MM.1S (cell line): Measurements from ENCODE around the gene DIP2C.
"Not testable (repeated sequence)": the region's sequence is repeated elsewhere in the genome, so short reads cannot be mapped to it uniquely, and the experiment has no call there.

Experiments
- DNase-seq: peaks from one replicate; pipeline ENCODE4 v3.0.0-alpha.2; 2015
- H2AFZ ChIP-seq: fragments of 300-600 bp; sonication (generic); 2 replicates; pipeline ENCODE4 v1.6.0; 2016; ENCODE audit warnings: antibody characterized with exemption, low read length
- H3F3A ChIP-seq: fragments of 300-600 bp; sonication (generic); 2 replicates; pipeline ENCODE4 v1.6.1; 2016; ENCODE audit warnings: mild to moderate bottlenecking, antibody characterized with exemption, low read length, moderate library complexity, mixed read lengths; ENCODE audit not compliant: insufficient read depth
- H3K27ac ChIP-seq: fragments of 300-600 bp; sonication (generic); 2 replicates; pipeline ENCODE4 v1.5.1; 2016; ENCODE audit warnings: mild to moderate bottlenecking, low read length
- H3K27me3 ChIP-seq: fragments of 300-600 bp; sonication (generic); replicated peaks from 2 replicates; pipeline ENCODE4 v1.6.0; 2016; ENCODE audit warnings: low read length; ENCODE audit not compliant: insufficient read depth
- H3K36me3 ChIP-seq: fragments of 300-600 bp; sonication (generic); replicated peaks from 2 replicates; pipeline ENCODE4 v1.6.1; 2016; ENCODE audit warnings: mild to moderate bottlenecking, low read length, mixed read lengths; ENCODE audit not compliant: insufficient read depth
- H3K4me1 ChIP-seq: fragments of 300-600 bp; sonication (generic); 2 replicates; pipeline ENCODE4 v1.6.1; 2016; ENCODE audit warnings: low read length, mixed read lengths
- H3K4me2 ChIP-seq: fragments of 300-600 bp; sonication (generic); 2 replicates; pipeline ENCODE4 v1.6.0; 2016; ENCODE audit warnings: low read depth, low read length
- H3K4me3 ChIP-seq: fragments of 300-600 bp; sonication (generic); 2 replicates; pipeline ENCODE4 v1.5.1; 2016; ENCODE audit warnings: low read length, mixed read lengths
- H3K79me2 ChIP-seq: fragments of 300-600 bp; sonication (generic); 2 replicates; pipeline ENCODE4 v1.6.1; 2016; ENCODE audit warnings: mixed run types, low read length, mixed read lengths
- H3K9ac ChIP-seq: fragments of 300-600 bp; sonication (generic); 2 replicates; pipeline ENCODE4 v1.6.1; 2016; ENCODE audit warnings: low read length, mixed read lengths
- H3K9me2 ChIP-seq: fragments of 300-600 bp; sonication (generic); replicated peaks from 2 replicates; pipeline ENCODE4 v1.6.1; 2016; ENCODE audit warnings: mild to moderate bottlenecking, low read length, mixed read lengths; ENCODE audit not compliant: insufficient read depth
- H3K9me3 ChIP-seq: fragments of 300-600 bp; sonication (generic); replicated peaks from 2 replicates; pipeline ENCODE4 v1.6.1; 2016; ENCODE audit warnings: mild to moderate bottlenecking, low read length, mixed read lengths; ENCODE audit not compliant: insufficient read depth
- H4K20me1 ChIP-seq: fragments of 300-600 bp; sonication (generic); 2 replicates; pipeline ENCODE4 v1.6.1; 2016; ENCODE audit warnings: mild to moderate bottlenecking, low read length, moderate library complexity, mixed read lengths; ENCODE audit not compliant: insufficient read depth
- EZH2 ChIP-seq: fragments of 300-600 bp; sonication (generic); optimal IDR thresholded peaks from 2 replicates; pipeline ENCODE3; 2017; ENCODE audit warnings: low read depth, mild to moderate bottlenecking, antibody characterized with exemption, low read length, mixed read lengths
- EZH2phosphoT487 ChIP-seq: fragments of 300-600 bp; sonication (generic); IDR thresholded peaks from 2 replicates; pipeline ENCODE4 v1.6.1; 2018; ENCODE audit warnings: antibody characterized with exemption, low read length
- TF ChIP-seq, protein P1 (sequence below): fragments of 300-600 bp; sonication (generic); IDR thresholded peaks from 2 replicates; pipeline ENCODE4 v1.5.1; 2016; ENCODE audit warnings: antibody characterized with exemption, low read length, mixed read lengths

DIP2C gene

DNA sequence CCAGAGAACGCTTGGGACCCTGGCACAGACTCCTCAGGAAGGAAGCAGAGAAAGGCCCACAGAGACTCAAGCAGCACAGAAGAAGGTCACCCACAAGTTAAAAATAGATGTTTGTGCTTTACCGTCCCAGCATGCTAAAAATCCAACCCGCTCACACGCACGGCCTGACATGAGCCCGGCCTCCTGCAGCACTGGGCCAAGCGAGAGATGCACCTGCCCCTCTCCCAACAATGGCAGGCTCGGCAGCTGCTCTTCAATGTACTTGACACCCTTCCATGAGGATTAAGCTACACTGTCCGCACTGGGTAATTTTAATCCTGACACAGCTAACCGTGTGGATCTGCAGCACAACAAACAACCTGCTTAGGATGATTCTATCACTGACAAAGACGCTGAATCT is 9.3 kb downstream of the DIP2C start:
- H3K4me1 ChIP-seq = no peaks in the 10 kb centered on the region
- H3K9me2 ChIP-seq = no peaks in the 10 kb centered on the region
- TF ChIP-seq EZH2phosphoT487 = no peak
- TF ChIP-seq EZH2 = no peak
- TF ChIP-seq, protein P1, sequence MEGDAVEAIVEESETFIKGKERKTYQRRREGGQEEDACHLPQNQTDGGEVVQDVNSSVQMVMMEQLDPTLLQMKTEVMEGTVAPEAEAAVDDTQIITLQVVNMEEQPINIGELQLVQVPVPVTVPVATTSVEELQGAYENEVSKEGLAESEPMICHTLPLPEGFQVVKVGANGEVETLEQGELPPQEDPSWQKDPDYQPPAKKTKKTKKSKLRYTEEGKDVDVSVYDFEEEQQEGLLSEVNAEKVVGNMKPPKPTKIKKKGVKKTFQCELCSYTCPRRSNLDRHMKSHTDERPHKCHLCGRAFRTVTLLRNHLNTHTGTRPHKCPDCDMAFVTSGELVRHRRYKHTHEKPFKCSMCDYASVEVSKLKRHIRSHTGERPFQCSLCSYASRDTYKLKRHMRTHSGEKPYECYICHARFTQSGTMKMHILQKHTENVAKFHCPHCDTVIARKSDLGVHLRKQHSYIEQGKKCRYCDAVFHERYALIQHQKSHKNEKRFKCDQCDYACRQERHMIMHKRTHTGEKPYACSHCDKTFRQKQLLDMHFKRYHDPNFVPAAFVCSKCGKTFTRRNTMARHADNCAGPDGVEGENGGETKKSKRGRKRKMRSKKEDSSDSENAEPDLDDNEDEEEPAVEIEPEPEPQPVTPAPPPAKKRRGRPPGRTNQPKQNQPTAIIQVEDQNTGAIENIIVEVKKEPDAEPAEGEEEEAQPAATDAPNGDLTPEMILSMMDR = no peak
- DNase-seq = peak; percentile 25
- no peaks in the 10 kb centered on the region for H3K36me3 ChIP-seq
- no peak overlapping the region for H3K9ac ChIP-seq
- H2AFZ ChIP-seq = no peak overlapping the region
- H4K20me1 ChIP-seq = no peaks in the 10 kb centered on the region
- H3K79me2 ChIP-seq = no peaks in the 10 kb centered on the region
- 0 out of 2 replicates have a peak overlapping the region, but pooled peaks have one; percentile 5 for H3K4me2 ChIP-seq
- H3F3A ChIP-seq = no peaks in the 10 kb centered on the region
- no peaks in the 10 kb centered on the region for H3K27me3 ChIP-seq
- peak overlapping the region; percentile 25; the same call in 1 of the 2 replicates for H3K27ac ChIP-seq
- no peak overlapping the region for H3K4me3 ChIP-seq
- H3K9me3 ChIP-seq = no peaks in the 10 kb centered on the region

DNA sequence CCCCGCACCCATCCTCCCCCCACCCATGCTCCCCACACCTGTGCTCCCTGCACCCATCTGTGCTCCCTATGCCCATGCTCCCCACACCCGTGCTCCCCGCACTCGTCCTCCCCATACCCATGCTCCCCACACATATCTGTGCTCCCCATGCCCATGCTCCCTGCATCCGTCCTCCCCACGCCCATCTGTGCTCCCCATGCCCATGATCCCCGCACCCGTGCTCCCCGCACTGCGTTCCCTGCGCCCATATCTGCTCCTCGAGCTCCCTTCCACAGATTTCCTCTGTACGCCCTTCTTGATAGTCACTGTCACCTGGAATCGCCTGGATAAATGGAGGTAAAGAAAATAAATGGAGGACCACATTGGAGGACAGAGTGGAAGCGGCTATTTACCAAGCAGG is 9.9 kb downstream of the DIP2C start:
- no peaks in the 10 kb centered on the region for H3K79me2 ChIP-seq
- H3F3A ChIP-seq = no peaks in the 10 kb centered on the region
- H3K4me2 ChIP-seq = no peak overlapping the region
- H3K27me3 ChIP-seq = no peaks in the 10 kb centered on the region
- H3K9ac ChIP-seq = no peak overlapping the region
- H3K4me3 ChIP-seq = no peak overlapping the region
- H3K27ac ChIP-seq = peak overlapping the region; percentile 25; the same call in 1 of the 2 replicates
- no peaks in the 10 kb centered on the region for H3K4me1 ChIP-seq
- no peaks in the 10 kb centered on the region for H3K9me3 ChIP-seq
- H3K9me2 ChIP-seq = no peaks in the 10 kb centered on the region
- H2AFZ ChIP-seq = no peak overlapping the region
- no peaks in the 10 kb centered on the region for H3K36me3 ChIP-seq
- TF ChIP-seq, protein P1 = no peak
- TF ChIP-seq EZH2phosphoT487 = no peak
- no peak for TF ChIP-seq EZH2
- no peak for DNase-seq
- no peaks in the 10 kb centered on the region for H4K20me1 ChIP-seq

DNA sequence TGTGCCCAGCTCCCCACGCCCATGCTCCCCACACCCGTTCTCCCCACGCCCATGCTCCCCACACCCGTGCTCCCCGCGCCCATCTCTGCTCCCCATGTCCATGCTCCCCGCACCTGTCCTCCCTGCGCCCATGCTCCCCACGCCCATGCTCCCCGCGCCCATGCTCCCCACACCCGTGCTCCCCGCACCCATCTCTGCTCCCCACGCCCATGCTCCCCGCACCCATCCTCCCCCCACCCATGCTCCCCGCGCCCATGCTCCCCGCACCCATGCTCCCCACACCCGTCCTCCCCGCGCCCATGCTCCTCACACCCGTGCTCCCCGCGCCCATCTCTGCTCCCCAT is 10.8 kb downstream of the DIP2C start:
- not testable (repeated sequence) for H3K4me1 ChIP-seq, DNase-seq, H3K9me2 ChIP-seq, H2AFZ ChIP-seq, H3K27ac ChIP-seq, H3K4me3 ChIP-seq, H3K79me2 ChIP-seq, H3K4me2 ChIP-seq, H4K20me1 ChIP-seq, H3F3A ChIP-seq, H3K27me3 ChIP-seq, H3K9ac ChIP-seq, H3K36me3 ChIP-seq, H3K9me3 ChIP-seq

DNA sequence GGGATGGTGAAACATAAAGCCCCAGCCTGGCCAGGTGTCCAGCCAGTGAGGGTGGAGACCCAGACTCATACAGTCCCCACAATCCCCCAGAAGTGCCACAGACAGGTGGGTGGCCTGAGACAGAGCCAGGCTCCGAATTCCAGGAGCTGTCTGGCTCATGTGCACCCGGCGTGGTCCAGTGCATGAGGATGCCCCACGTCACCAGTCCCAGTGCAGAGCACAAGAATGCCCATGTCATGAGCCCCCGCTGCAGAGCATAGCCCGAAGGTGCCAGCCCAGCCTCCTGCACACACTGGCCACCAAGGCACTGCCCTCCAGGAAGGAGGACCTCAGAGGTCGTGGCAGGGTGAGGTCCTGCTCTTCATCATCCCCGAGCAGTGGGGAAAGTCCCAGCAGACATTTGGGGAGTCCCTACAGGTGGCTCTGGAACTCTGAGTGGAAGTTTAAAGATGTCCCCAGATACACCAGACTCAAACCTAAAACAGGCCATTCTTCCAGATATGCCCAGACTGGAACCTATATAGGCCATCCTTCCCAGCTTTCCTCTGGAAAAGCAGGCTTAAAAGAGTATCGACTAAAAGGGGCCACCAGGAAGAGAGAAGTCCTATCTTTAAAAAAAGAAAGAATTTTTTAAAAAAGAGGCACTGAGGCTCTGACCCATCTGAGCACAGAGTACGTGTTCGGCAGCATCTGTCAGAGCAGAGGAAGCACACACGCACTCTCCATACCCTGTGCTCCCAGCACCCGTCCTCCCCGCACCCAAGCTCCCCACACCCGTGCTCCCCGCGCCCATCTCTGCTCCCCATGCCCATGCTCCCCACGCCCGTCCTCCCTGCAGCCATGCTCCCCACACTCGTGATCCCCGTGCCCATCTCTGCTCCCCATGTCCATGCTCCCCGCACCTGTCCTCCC is 11.5 kb downstream of the DIP2C start:
- H3K79me2 ChIP-seq = no peaks in the 10 kb centered on the region

More for the DNA sequence above, 11.5 kb downstream of the DIP2C start:
- H3K4me2 ChIP-seq = no peak overlapping the region
- no peaks in the 10 kb centered on the region for H4K20me1 ChIP-seq
- TF ChIP-seq EZH2phosphoT487 = no peak
- TF ChIP-seq, protein P1 = no peak
- TF ChIP-seq EZH2 = no peak
- no peaks in the 10 kb centered on the region for H3K9me2 ChIP-seq
- no peaks in the 10 kb centered on the region for H3K27me3 ChIP-seq
- no peak overlapping the region for H2AFZ ChIP-seq
- H3K36me3 ChIP-seq = no peaks in the 10 kb centered on the region
- H3K4me3 ChIP-seq = no peak overlapping the region
- no peak overlapping the region for H3K9ac ChIP-seq
- no peak overlapping the region for H3K27ac ChIP-seq
- H3K9me3 ChIP-seq = no peaks in the 10 kb centered on the region
- no peak for DNase-seq
- no peaks in the 10 kb centered on the region for H3K4me1 ChIP-seq
- H3F3A ChIP-seq = no peaks in the 10 kb centered on the region
